HepG2 (cell line): ENCODE data around the gene WSB1. TPM values are rescaled to one million over a fixed set of nuclear protein-coding genes. Genes with fewer than 3 reads are reported as not detected.

Experiments used
- ATAC-seq: fragments of 200-7000 bp; cut with Tn5 transposase; 3 replicates; pipeline ENCODE4 v1.9.1; 2020; ENCODE audit warnings: mild to moderate bottlenecking, moderate library complexity
- BruUV-seq: library from RNA; stranded (reverse); fragments of 400-500 nt; replicated peaks from 2 replicates; lab custom pipeline; 2021; lab: Mats Ljungman, UMichigan
- CTCF ChIA-PET: fragments of 300-600 bp; formaldehyde crosslinking; extraction: SDS; loops from one replicate; lab custom pipeline; 2021; ENCODE audit warnings: low total read pairs, inconsistent platforms, low intra/inter-chr PET ratio; lab: Yijun Ruan, JAX
- POLR2A ChIA-PET: fragments of 350-600 bp; sonication (Branson Sonifier 250); formaldehyde crosslinking; loops from one replicate; lab custom pipeline; 2020; ENCODE audit warnings: antibody characterized with exemption, inconsistent platforms; lab: Yijun Ruan, JAX
- DNase-seq: peaks from one replicate; pipeline ENCODE4 v3.0.0-alpha.2; 2015; ENCODE audit warnings: low spot score
- FAIRE-seq: peaks from 3 replicates; lab custom pipeline; 2011; peaks lifted over from hg19 to GRCh38; lab: Jason Lieb, UNC
- H2AFZ ChIP-seq: one replicate; pipeline ENCODE4 v1.6.1; 2011; ENCODE audit warnings: low read length, inconsistent platforms
- H3K27ac ChIP-seq: fragments of 300-600 bp; 3 replicates; pipeline ENCODE4 v1.8.0; 2011; ENCODE audit warnings: mixed run types, mild to moderate bottlenecking, mixed read lengths, low read length, inconsistent platforms; ENCODE audit not compliant: insufficient read depth; ENCODE audit errors: extremely low read length
- H3K27me3 ChIP-seq, 2 experiments: fragments of 200-600 bp in 1 of 2; 2 replicates in 1 of 2; 3 replicates in 1 of 2; pipeline versions ENCODE4 v1.6.0 to v1.8.0; 2011; ENCODE audit warnings: low read length in 2 of 2, mild to moderate bottlenecking in 2 of 2, moderate library complexity in 2 of 2, inconsistent platforms in 1 of 2; ENCODE audit not compliant: insufficient read depth in 2 of 2, control insufficient read depth in 1 of 2
- H3K36me3 ChIP-seq, 2 experiments: fragments of 200-600 bp in 1 of 2; replicated peaks in 1 of 2; 2 replicates in 1 of 2; 3 replicates in 1 of 2; pipeline versions ENCODE4 v1.5.1 to v1.8.0; 2011; ENCODE audit warnings: low read length in 2 of 2, inconsistent platforms in 1 of 2; ENCODE audit not compliant: insufficient read depth in 2 of 2, control insufficient read depth in 1 of 2
- H3K4me1 ChIP-seq: 2 replicates; pipeline ENCODE4 v1.5.1; 2012; ENCODE audit warnings: low read length, inconsistent platforms; ENCODE audit not compliant: insufficient read depth
- H3K4me2 ChIP-seq: 2 replicates; pipeline ENCODE4 v1.6.0; 2011; ENCODE audit warnings: low read depth, low read length, inconsistent platforms
- H3K4me3 ChIP-seq, 3 experiments: fragments of 200-600 bp in 1 of 3; sonication (generic), shearing (Covaris generic) in 1 of 3; replicated peaks in 1 of 3; 2 replicates each; pipeline ENCODE4 v1.5.1; 2011 to 2016; ENCODE audit warnings: low read length in 3 of 3, inconsistent platforms in 2 of 3, low read depth in 2 of 3, mild to moderate bottlenecking in 2 of 3, control low read depth in 1 of 3, mixed read lengths in 1 of 3; ENCODE audit not compliant: insufficient read depth in 1 of 3
- H3K79me2 ChIP-seq: one replicate; pipeline ENCODE4 v1.6.1; 2011; ENCODE audit warnings: low read length, inconsistent platforms; ENCODE audit not compliant: insufficient read depth
- H3K9ac ChIP-seq: 2 replicates; pipeline ENCODE4 v1.6.0; 2011; ENCODE audit warnings: mild to moderate bottlenecking, low read depth, low read length, inconsistent platforms; ENCODE audit not compliant: insufficient read depth
- H3K9me3 ChIP-seq: 2 replicates; pipeline ENCODE4 v1.5.1; 2012; ENCODE audit warnings: mild to moderate bottlenecking, low read length
- H4K20me1 ChIP-seq: 2 replicates; pipeline ENCODE4 v1.6.0; 2011; ENCODE audit warnings: inconsistent platforms, mild to moderate bottlenecking, low read length, moderate library complexity; ENCODE audit not compliant: insufficient read depth
- CHCHD3 ChIP-seq: sonication (generic); formaldehyde crosslinking; IDR thresholded peaks from 2 replicates; pipeline ENCODE4 v1.8.0; 2022; ENCODE audit warnings: mild to moderate bottlenecking, missing genetic modification reagents, moderate library complexity
- DNMT1 ChIP-seq: sonication (generic); formaldehyde crosslinking; IDR thresholded peaks from 2 replicates; pipeline ENCODE4 v1.5.1; 2020; ENCODE audit warnings: mild to moderate bottlenecking, missing genetic modification reagents
- EEA1 ChIP-seq: sonication (generic); formaldehyde crosslinking; IDR thresholded peaks from 2 replicates; pipeline ENCODE4 v1.5.1; 2020; ENCODE audit warnings: mild to moderate bottlenecking, missing genetic modification reagents, borderline replicate concordance
- GLI4 ChIP-seq: sonication (generic); formaldehyde crosslinking; IDR thresholded peaks from 2 replicates; pipeline ENCODE4 v1.5.1; 2020; ENCODE audit warnings: missing genetic modification reagents, mild to moderate bottlenecking, moderate library complexity, borderline replicate concordance
- HHEX ChIP-seq: IDR thresholded peaks from 2 replicates; pipeline ENCODE4 v1.6.1; 2016; ENCODE audit warnings: control low read depth
- ISL2 ChIP-seq: sonication (generic); formaldehyde crosslinking; IDR thresholded peaks from 2 replicates; pipeline ENCODE4 v1.5.0; 2020; ENCODE audit warnings: missing genetic modification reagents
- KLF6 ChIP-seq: IDR thresholded peaks from 2 replicates; pipeline ENCODE4 v1.8.0; 2016; ENCODE audit warnings: missing biosample characterization, missing genetic modification reagents
- RBM22 ChIP-seq: fragments of 200-400 bp; formaldehyde crosslinking; optimal IDR thresholded peaks from 2 replicates; pipeline ENCODE3; 2017; ENCODE audit warnings: mild to moderate bottlenecking, low read length, moderate library complexity
- RFXANK ChIP-seq: IDR thresholded peaks from 2 replicates; pipeline ENCODE4 v1.6.1; 2016
- TRIM24 ChIP-seq: sonication (generic); formaldehyde crosslinking; IDR thresholded peaks from 2 replicates; pipeline ENCODE4 v1.8.0; 2022; ENCODE audit warnings: mild to moderate bottlenecking, missing genetic modification reagents
- ZNF12 ChIP-seq: sonication (generic); formaldehyde crosslinking; IDR thresholded peaks from 2 replicates; pipeline ENCODE4 v1.5.0; 2020; ENCODE audit warnings: missing genetic modification reagents
- ZNF263 ChIP-seq: sonication (generic); formaldehyde crosslinking; IDR thresholded peaks from 2 replicates; pipeline ENCODE4 v1.4.0; 2020; ENCODE audit warnings: missing genetic modification reagents
- ZNF331 ChIP-seq: sonication (generic); formaldehyde crosslinking; IDR thresholded peaks from 2 replicates; pipeline ENCODE4 v1.4.0; 2020; ENCODE audit warnings: missing genetic modification reagents
- ZNF432 ChIP-seq: sonication (generic); formaldehyde crosslinking; IDR thresholded peaks from 2 replicates; pipeline ENCODE4 v1.5.0; 2020; ENCODE audit warnings: missing genetic modification reagents, mild to moderate bottlenecking, borderline replicate concordance
- ZNF446 ChIP-seq: sonication (generic); formaldehyde crosslinking; IDR thresholded peaks from 2 replicates; pipeline ENCODE4 v1.5.0; 2020; ENCODE audit warnings: mild to moderate bottlenecking, missing genetic modification reagents
- ZNF468 ChIP-seq: sonication (generic); formaldehyde crosslinking; IDR thresholded peaks from 2 replicates; pipeline ENCODE4 v1.8.0; 2022; ENCODE audit warnings: mild to moderate bottlenecking, moderate library complexity, missing genetic modification reagents
- ZSCAN30 ChIP-seq: sonication (generic); formaldehyde crosslinking; IDR thresholded peaks from 2 replicates; pipeline ENCODE4 v1.5.0; 2020; ENCODE audit warnings: mild to moderate bottlenecking, missing genetic modification reagents
- WGBS: methylation state at CpG from one replicate; pipeline ENCODE4 v1.1.6; 2017; ENCODE audit warnings: low lambda C conversion rate; 5-methylcytosine and 5-hydroxymethylcytosine counted together
- in situ Hi-C: cut with HindIII; loops from 2 replicates; pipeline ENCODE4 v1.10.0; 2017; ENCODE audit warnings: low pct_unique_long_range_greater_than_20kb; ENCODE audit not compliant: extremely low pct_ligation_motif_present
- intact Hi-C: fragments of 100-400 bp; cut with micrococcal nuclease; formaldehyde crosslinking; loops from one replicate; pipeline ENCODE4 v1.10.0; 2022; ENCODE audit not compliant: unreplicated experiment
- polyA plus RNA-seq, 8 experiments: library from polyadenylated mRNA; depleted of rRNA in 3 of 8; stranded (reverse) in 7 of 8; unstranded in 1 of 8; fragments of >200 nt; fragmentation: Illumina TruSeq in 4 of 8; extraction: Trizol in 4 of 8; gene quantifications; 2 replicates each; pipeline versions ENCODE4 v1.2.1 to v1.2.3, GENCODE V29; 2011 to 2016; ENCODE audit warnings: low read depth in 4 of 8, missing spikeins in 1 of 8, mixed read lengths in 1 of 8; ENCODE audit not compliant: insufficient read depth in 1 of 8
- total RNA-seq, 5 experiments: library from RNA; depleted of rRNA; stranded (reverse); fragments of >200 nt; fragmentation: Illumina TruSeq; extraction: Trizol; gene quantifications; 2 replicates each; pipeline ENCODE4 v1.2.3, GENCODE V29; 2016; ENCODE audit warnings: low read depth in 1 of 5
- TF ChIP-seq, protein P1 (sequence below): sonication (generic); formaldehyde crosslinking; IDR thresholded peaks from 2 replicates; pipeline ENCODE4 v1.4.0; 2020; ENCODE audit warnings: missing genetic modification reagents, borderline replicate concordance
- TF ChIP-seq, protein P2 (sequence below): IDR thresholded peaks from 2 replicates; pipeline ENCODE4 v1.6.1; 2016; ENCODE audit warnings: mild to moderate bottlenecking, missing biosample characterization, missing genetic modification reagents
- TF ChIP-seq, protein P3 (sequence below): sonication (generic); formaldehyde crosslinking; IDR thresholded peaks from 2 replicates; pipeline ENCODE4 v1.5.0; 2020; ENCODE audit warnings: mild to moderate bottlenecking, missing genetic modification reagents, borderline replicate concordance

Gene WSB1
- total and polyA plus RNA-seq, 2 of the 13 experiments (the other 11 are each of a cell fraction or from before 2014, with no cell fraction given): 81.3 to 294 TPM

DNA sequence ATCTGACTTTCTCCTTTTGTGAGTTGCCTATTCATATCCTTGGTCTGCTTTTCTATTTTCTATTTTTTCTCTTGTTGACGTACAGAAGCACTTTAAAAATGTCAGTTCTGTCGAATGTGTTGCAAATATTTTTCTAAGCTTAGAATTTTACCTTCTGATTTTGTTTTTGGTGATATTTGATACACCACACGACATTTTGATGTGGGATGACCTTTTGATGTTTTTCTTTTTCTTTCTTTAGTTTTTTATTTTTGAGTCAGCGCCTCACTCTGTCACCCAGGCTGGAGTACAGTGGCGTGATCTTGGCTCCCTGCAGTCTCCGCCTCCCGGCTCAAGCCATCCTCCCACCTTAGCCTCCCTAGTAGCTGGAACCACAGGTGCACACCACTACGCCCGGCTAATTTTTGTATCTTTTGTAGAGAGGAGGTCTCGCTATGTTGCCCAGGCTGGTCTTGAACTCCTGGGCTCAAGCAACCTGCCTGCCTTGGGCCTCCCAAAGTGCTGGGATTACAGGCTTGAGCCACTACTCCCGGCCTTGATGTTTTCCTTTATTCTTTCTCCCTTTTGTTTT is 39.6 kb downstream of the WSB1 start (continued):
- no peak for TF ChIP-seq ZNF331
- no peak for TF ChIP-seq ZNF446 (CRISPR knock-in tag)
- TF ChIP-seq, protein P1, sequence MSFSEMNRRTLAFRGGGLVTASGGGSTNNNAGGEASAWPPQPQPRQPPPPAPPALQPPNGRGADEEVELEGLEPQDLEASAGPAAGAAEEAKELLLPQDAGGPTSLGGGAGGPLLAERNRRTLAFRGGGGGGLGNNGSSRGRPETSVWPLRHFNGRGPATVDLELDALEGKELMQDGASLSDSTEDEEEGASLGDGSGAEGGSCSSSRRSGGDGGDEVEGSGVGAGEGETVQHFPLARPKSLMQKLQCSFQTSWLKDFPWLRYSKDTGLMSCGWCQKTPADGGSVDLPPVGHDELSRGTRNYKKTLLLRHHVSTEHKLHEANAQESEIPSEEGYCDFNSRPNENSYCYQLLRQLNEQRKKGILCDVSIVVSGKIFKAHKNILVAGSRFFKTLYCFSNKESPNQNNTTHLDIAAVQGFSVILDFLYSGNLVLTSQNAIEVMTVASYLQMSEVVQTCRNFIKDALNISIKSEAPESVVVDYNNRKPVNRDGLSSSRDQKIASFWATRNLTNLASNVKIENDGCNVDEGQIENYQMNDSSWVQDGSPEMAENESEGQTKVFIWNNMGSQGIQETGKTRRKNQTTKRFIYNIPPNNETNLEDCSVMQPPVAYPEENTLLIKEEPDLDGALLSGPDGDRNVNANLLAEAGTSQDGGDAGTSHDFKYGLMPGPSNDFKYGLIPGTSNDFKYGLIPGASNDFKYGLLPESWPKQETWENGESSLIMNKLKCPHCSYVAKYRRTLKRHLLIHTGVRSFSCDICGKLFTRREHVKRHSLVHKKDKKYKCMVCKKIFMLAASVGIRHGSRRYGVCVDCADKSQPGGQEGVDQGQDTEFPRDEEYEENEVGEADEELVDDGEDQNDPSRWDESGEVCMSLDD (CRISPR knock-in tag): no peak
- no peak for TF ChIP-seq RBM22
- no peak for TF ChIP-seq ZNF12
- TF ChIP-seq ZNF468 (CRISPR knock-in tag): no peak

DNA sequence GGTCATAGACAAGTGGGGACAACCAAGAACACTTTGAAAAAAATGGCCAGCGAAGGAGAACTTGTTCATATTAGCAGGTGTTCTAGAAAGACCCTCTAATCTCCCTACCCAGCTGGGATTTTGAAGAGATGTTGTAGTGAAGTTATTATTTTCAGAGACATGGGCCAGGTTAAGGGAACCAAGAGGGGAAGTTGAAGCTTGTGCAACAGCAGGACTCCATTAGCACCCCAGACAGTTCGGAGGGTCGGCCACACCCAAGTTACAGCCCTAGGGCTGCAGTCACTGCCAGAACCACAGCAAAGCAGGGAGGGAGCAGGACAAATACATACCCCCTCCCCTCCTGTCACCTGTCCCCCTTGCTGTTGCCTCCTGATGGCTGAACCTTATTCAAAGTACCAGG is 42.3 kb downstream of the WSB1 start:
- ATAC-seq: no peak
- Histone ChIP-seq H3K27ac (no peak overlapping the region), H3K9me3 (no peaks in the 10 kb centered on the region), H2AFZ (no peak overlapping the region), H3K27me3 (no peaks in the 10 kb centered on the region), H3K9ac (no peak overlapping the region), H3K4me2 (no peak overlapping the region), H4K20me1 (no peaks in the 10 kb centered on the region), H3K4me3 (no peak overlapping the region), H3K4me1 (peaks cover 36% of the 10 kb centered on the region), H3K36me3 (no peaks in the 10 kb centered on the region), H3K79me2 (no peaks in the 10 kb centered on the region)
- BruUV-seq: no TSS peak
- intact Hi-C loops: loop anchor here (10.0 kb wide), 1 partner anchor 239 kb away; no protein-coding TSS in a partner anchor
- ChIA-PET CTCF (no interaction called here), POLR2A (no interaction called here)
- FAIRE-seq: no peak
- no peak for TF ChIP-seq ZNF263 (CRISPR knock-in tag)
- TF ChIP-seq GLI4 (CRISPR knock-in tag): no peak
- TF ChIP-seq EEA1: no peak
- TF ChIP-seq, protein P2, sequence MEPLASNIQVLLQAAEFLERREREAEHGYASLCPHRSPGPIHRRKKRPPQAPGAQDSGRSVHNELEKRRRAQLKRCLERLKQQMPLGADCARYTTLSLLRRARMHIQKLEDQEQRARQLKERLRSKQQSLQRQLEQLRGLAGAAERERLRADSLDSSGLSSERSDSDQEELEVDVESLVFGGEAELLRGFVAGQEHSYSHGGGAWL (CRISPR knock-in tag): no peak
- no peak for TF ChIP-seq TRIM24 (CRISPR knock-in tag)
- TF ChIP-seq ISL2 (CRISPR knock-in tag): no peak
- no peak for TF ChIP-seq KLF6 (CRISPR knock-in tag)
- TF ChIP-seq ZSCAN30 (CRISPR knock-in tag): no peak
- no peak for TF ChIP-seq HHEX (CRISPR knock-in tag)
- no peak for TF ChIP-seq ZNF432
- TF ChIP-seq RFXANK (CRISPR knock-in tag): no peak
- TF ChIP-seq, protein P3, sequence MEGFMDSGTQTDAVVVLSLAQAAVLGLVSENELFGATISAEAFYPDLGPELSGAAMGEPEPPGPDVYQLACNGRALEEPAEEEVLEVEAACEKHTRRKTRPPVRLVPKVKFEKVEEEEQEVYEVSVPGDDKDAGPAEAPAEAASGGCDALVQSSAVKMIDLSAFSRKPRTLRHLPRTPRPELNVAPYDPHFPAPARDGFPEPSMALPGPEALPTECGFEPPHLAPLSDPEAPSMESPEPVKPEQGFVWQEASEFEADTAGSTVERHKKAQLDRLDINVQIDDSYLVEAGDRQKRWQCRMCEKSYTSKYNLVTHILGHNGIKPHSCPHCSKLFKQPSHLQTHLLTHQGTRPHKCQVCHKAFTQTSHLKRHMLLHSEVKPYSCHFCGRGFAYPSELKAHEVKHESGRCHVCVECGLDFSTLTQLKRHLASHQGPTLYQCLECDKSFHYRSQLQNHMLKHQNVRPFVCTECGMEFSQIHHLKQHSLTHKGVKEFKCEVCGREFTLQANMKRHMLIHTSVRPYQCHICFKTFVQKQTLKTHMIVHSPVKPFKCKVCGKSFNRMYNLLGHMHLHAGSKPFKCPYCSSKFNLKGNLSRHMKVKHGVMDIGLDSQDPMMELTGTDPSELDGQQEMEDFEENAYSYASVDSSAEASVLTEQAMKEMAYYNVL (CRISPR knock-in tag): no peak
- no peak for TF ChIP-seq DNMT1 (CRISPR knock-in tag)
- no peak for TF ChIP-seq CHCHD3 (CRISPR knock-in tag)
- 100% methylated on average over 1 of the region's 3 CpGs for WGBS
- in situ Hi-C loops: no loop called here
- no peak for DNase-seq
